DND-41 (cell line): Measurements from ENCODE around the gene DEPDC7.
"Not testable (repeated sequence)": the region's sequence is repeated elsewhere in the genome, so short reads cannot be mapped to it uniquely, and the experiment has no call there.

Experiments
- ATAC-seq: fragments of 200-7000 bp; cut with Tn5 transposase; 3 replicates; pipeline ENCODE4 v1.9.1; 2021; ENCODE audit warnings: low read depth; ENCODE audit not compliant: insufficient read depth
- DNase-seq: peaks from one replicate; pipeline ENCODE4 v3.0.0-alpha.2; 2020
- H2AFZ ChIP-seq: 2 replicates; pipeline ENCODE4 v1.6.0; 2012; ENCODE audit warnings: low read depth, low read length
- H3K27ac ChIP-seq: 2 replicates; pipeline ENCODE4 v1.5.1; 2012; ENCODE audit warnings: low read length, inconsistent platforms
- H3K27me3 ChIP-seq: fragments of 200-600 bp; sonication (generic); 2 replicates; pipeline ENCODE4 v1.6.0; 2012; ENCODE audit warnings: low read length, mild to moderate bottlenecking, inconsistent platforms; ENCODE audit not compliant: insufficient read depth, poor library complexity
- H3K36me3 ChIP-seq: 2 replicates; pipeline ENCODE4 v1.5.1; 2012; ENCODE audit warnings: low read length, inconsistent platforms; ENCODE audit not compliant: insufficient read depth
- H3K4me1 ChIP-seq: 2 replicates; pipeline ENCODE4 v1.5.1; 2012; ENCODE audit warnings: mild to moderate bottlenecking, low read length; ENCODE audit not compliant: insufficient read depth
- H3K4me2 ChIP-seq: 2 replicates; pipeline ENCODE4 v1.6.0; 2012; ENCODE audit warnings: mild to moderate bottlenecking, moderate library complexity, low read length, inconsistent platforms; ENCODE audit not compliant: insufficient read depth
- H3K4me3 ChIP-seq, 2 experiments: fragments of 200-600 bp in 1 of 2; shearing (Covaris generic) in 1 of 2; 2 replicates each; pipeline ENCODE4 v1.5.1; 2012 to 2016; ENCODE audit warnings: inconsistent platforms in 2 of 2, low read length in 2 of 2, mild to moderate bottlenecking in 2 of 2, low read depth in 1 of 2, moderate library complexity in 1 of 2
- H3K79me2 ChIP-seq: 2 replicates; pipeline ENCODE4 v1.6.0; 2012; ENCODE audit warnings: low read length, inconsistent platforms; ENCODE audit not compliant: insufficient read depth
- H3K9ac ChIP-seq: 2 replicates; pipeline ENCODE4 v1.6.0; 2012; ENCODE audit warnings: low read depth, mild to moderate bottlenecking, inconsistent platforms, low read length, moderate library complexity
- H3K9me3 ChIP-seq: 2 replicates; pipeline ENCODE4 v1.5.1; 2012; ENCODE audit warnings: low read length, moderate library complexity, mild to moderate bottlenecking, inconsistent platforms; ENCODE audit not compliant: insufficient read depth, severe bottlenecking
- H4K20me1 ChIP-seq: 2 replicates; pipeline ENCODE4 v1.6.0; 2012; ENCODE audit warnings: low read length; ENCODE audit not compliant: insufficient read depth
- EZH2 ChIP-seq: IDR thresholded peaks from 3 replicates; pipeline ENCODE4 v1.6.1; 2012; ENCODE audit warnings: borderline replicate concordance, low read depth, mild to moderate bottlenecking, moderate library complexity, low read length, inconsistent platforms; ENCODE audit not compliant: severe bottlenecking
- TF ChIP-seq, protein P1 (sequence below): IDR thresholded peaks from 2 replicates; pipeline ENCODE4 v1.5.1; 2012; ENCODE audit warnings: borderline replicate concordance, low read length, moderate library complexity, mild to moderate bottlenecking; ENCODE audit not compliant: poor library complexity, severe bottlenecking; ENCODE audit errors: extremely low read depth

DEPDC7 gene

GRCh38 chr11:33025339-33025722, 9.7 kb downstream of the DEPDC7 start:
- no peaks in the 10 kb centered on the region for H4K20me1 ChIP-seq
- H3K27ac ChIP-seq: no peak overlapping the region
- no peaks in the 10 kb centered on the region for H3K9me3 ChIP-seq
- H3K4me2 ChIP-seq: no peak overlapping the region
- no peaks in the 10 kb centered on the region for H3K36me3 ChIP-seq
- no peak overlapping the region for H3K4me3 ChIP-seq
- TF ChIP-seq, protein P1, sequence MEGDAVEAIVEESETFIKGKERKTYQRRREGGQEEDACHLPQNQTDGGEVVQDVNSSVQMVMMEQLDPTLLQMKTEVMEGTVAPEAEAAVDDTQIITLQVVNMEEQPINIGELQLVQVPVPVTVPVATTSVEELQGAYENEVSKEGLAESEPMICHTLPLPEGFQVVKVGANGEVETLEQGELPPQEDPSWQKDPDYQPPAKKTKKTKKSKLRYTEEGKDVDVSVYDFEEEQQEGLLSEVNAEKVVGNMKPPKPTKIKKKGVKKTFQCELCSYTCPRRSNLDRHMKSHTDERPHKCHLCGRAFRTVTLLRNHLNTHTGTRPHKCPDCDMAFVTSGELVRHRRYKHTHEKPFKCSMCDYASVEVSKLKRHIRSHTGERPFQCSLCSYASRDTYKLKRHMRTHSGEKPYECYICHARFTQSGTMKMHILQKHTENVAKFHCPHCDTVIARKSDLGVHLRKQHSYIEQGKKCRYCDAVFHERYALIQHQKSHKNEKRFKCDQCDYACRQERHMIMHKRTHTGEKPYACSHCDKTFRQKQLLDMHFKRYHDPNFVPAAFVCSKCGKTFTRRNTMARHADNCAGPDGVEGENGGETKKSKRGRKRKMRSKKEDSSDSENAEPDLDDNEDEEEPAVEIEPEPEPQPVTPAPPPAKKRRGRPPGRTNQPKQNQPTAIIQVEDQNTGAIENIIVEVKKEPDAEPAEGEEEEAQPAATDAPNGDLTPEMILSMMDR: no peak
- TF ChIP-seq EZH2: no peak
- no peaks in the 10 kb centered on the region for H3K27me3 ChIP-seq
- no peaks in the 10 kb centered on the region for H3K79me2 ChIP-seq
- DNase-seq (no peak), ATAC-seq (no peak)
- H3K4me1 ChIP-seq: no peaks in the 10 kb centered on the region
- H2AFZ ChIP-seq: no peak overlapping the region
- H3K9ac ChIP-seq: no peak overlapping the region

GRCh38 chr11:33027233-33027632, 11.6 kb downstream of the DEPDC7 start:
- H3K9me3 ChIP-seq: no peaks in the 10 kb centered on the region
- TF ChIP-seq, protein P1: no peak
- H3K4me2 ChIP-seq: no peak overlapping the region
- H3K9ac ChIP-seq: no peak overlapping the region
- no peaks in the 10 kb centered on the region for H3K27me3 ChIP-seq
- H3K27ac ChIP-seq: no peak overlapping the region
- H2AFZ ChIP-seq: no peak overlapping the region
- no peak overlapping the region for H3K4me3 ChIP-seq
- no peaks in the 10 kb centered on the region for H3K4me1 ChIP-seq
- no peaks in the 10 kb centered on the region for H4K20me1 ChIP-seq
- DNase-seq (no peak), ATAC-seq (no peak)
- no peaks in the 10 kb centered on the region for H3K79me2 ChIP-seq
- no peaks in the 10 kb centered on the region for H3K36me3 ChIP-seq

GRCh38 chr11:33027846-33028536, 12.3 kb downstream of the DEPDC7 start:
- H3K9me3 ChIP-seq: no peaks in the 10 kb centered on the region
- DNase-seq: no peak
- no peaks in the 10 kb centered on the region for H3K4me1 ChIP-seq
- ATAC-seq: no peak
- no peak overlapping the region for H3K4me2 ChIP-seq
- no peaks in the 10 kb centered on the region for H4K20me1 ChIP-seq
- no peak for TF ChIP-seq EZH2
- TF ChIP-seq, protein P1: no peak
- H3K79me2 ChIP-seq: no peaks in the 10 kb centered on the region
- no peak overlapping the region for H3K4me3 ChIP-seq
- no peaks in the 10 kb centered on the region for H3K36me3 ChIP-seq
- no peaks in the 10 kb centered on the region for H3K27me3 ChIP-seq
- H3K9ac ChIP-seq: no peak overlapping the region
- H3K27ac ChIP-seq: no peak overlapping the region
- H2AFZ ChIP-seq: no peak overlapping the region

GRCh38 chr11:33028537-33028914, 12.8 kb downstream of the DEPDC7 start:
- Histone ChIP-seq H3K27ac (no peak overlapping the region), H4K20me1 (no peaks in the 10 kb centered on the region), H3K79me2 (no peaks in the 10 kb centered on the region), H3K4me2 (no peak overlapping the region), H3K4me3 (no peak overlapping the region), H3K36me3 (no peaks in the 10 kb centered on the region), H3K27me3 (no peaks in the 10 kb centered on the region), H3K9me3 (no peaks in the 10 kb centered on the region), H3K4me1 (no peaks in the 10 kb centered on the region), H3K9ac (no peak overlapping the region), H2AFZ (no peak overlapping the region)
- DNase-seq (no peak), ATAC-seq (no peak)
- TF ChIP-seq, protein P1: no peak
- no peak for TF ChIP-seq EZH2

DNA sequence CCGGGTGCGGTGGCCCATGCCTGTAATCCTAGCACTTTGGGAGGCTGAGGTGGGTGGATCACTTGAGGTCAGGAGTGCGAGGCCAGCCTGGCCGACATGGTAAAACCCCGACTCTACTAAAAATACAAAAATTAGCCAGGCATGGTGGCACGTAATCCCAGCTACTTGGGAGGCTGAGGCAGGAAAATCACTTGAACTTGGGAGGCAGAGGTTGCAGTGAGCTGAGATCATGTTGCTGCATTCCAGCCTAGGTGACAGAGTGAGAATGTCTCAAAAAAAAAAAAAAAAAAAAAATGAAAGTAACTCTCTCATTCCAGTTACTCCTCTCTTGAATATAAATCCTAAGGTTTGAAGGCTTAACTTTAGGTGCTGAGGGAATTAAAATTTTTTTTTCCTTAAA, 13.5 kb downstream of the DEPDC7 start:
- not testable (repeated sequence) for H3K4me1 ChIP-seq, H4K20me1 ChIP-seq, H3K4me2 ChIP-seq, H3K9ac ChIP-seq, H3K79me2 ChIP-seq, H3K27ac ChIP-seq, H2AFZ ChIP-seq, H3K27me3 ChIP-seq, H3K4me3 ChIP-seq, DNase-seq, H3K36me3 ChIP-seq, ATAC-seq, H3K9me3 ChIP-seq
